Effector memory CD4-positive, alpha-beta T cell (primary cell): ENCODE measurements around the gene RNF43.

Experiments
- DNase-seq, 3 donors: peaks; one replicate each; pipeline ENCODE4 v3.0.0-alpha.2; 2020
- H3K27ac ChIP-seq: 2 replicates; pipeline ENCODE4 v1.7.0; 2013; ENCODE audit warnings: mild to moderate bottlenecking, low read length, moderate library complexity; ENCODE audit not compliant: insufficient read depth, poor library complexity, severe bottlenecking
- H3K27me3 ChIP-seq: replicated peaks from 2 replicates; pipeline ENCODE4 v1.7.0; 2013; ENCODE audit warnings: mild to moderate bottlenecking, low read length; ENCODE audit not compliant: insufficient read depth, control insufficient read depth, poor library complexity, severe bottlenecking
- H3K36me3 ChIP-seq: 2 replicates; pipeline ENCODE4 v1.7.0; 2013; ENCODE audit warnings: mild to moderate bottlenecking, low read length, moderate library complexity; ENCODE audit not compliant: control insufficient read depth, insufficient read depth
- H3K4me1 ChIP-seq: 2 replicates; pipeline ENCODE4 v1.7.0; 2013; ENCODE audit warnings: low read length, mild to moderate bottlenecking; ENCODE audit not compliant: control insufficient read depth, insufficient read depth, poor library complexity, severe bottlenecking
- H3K4me3 ChIP-seq: 2 replicates; pipeline ENCODE4 v1.7.0; 2013; ENCODE audit warnings: low read length, low read depth, mild to moderate bottlenecking; ENCODE audit not compliant: insufficient read depth, poor library complexity, severe bottlenecking
- H3K9me3 ChIP-seq: 2 replicates; pipeline ENCODE4 v1.7.0; 2013; ENCODE audit warnings: mild to moderate bottlenecking, low read length, moderate library complexity; ENCODE audit not compliant: control insufficient read depth

The RNF43 gene

GRCh38 chr17:58376472-58377000, 40.8 kb downstream of the RNF43 start:
- no peaks in the 10 kb centered on the region for H3K36me3 ChIP-seq
- H3K27me3 ChIP-seq = no peaks in the 10 kb centered on the region
- H3K27ac ChIP-seq = no peak overlapping the region
- peaks cover 11% of the 10 kb centered on the region for H3K4me1 ChIP-seq
- H3K9me3 ChIP-seq = no peaks in the 10 kb centered on the region
- DNase-seq = no peak
- H3K4me3 ChIP-seq = no peak overlapping the region

GRCh38 chr17:58375811-58376210, 41.5 kb downstream of the RNF43 start:
- DNase-seq = no peak
- H3K27me3 ChIP-seq = no peaks in the 10 kb centered on the region

GRCh38 chr17:58375256-58375655, 42.1 kb downstream of the RNF43 start:
- no peaks in the 10 kb centered on the region for H3K27me3 ChIP-seq
- H3K4me3 ChIP-seq = no peak overlapping the region
- H3K9me3 ChIP-seq = no peaks in the 10 kb centered on the region
- no peaks in the 10 kb centered on the region for H3K36me3 ChIP-seq
- no peak overlapping the region for H3K27ac ChIP-seq
- DNase-seq = no peak
- H3K4me1 ChIP-seq = peaks cover 11% of the 10 kb centered on the region

More at GRCh38 chr17:58375811-58376210, 41.5 kb downstream of the RNF43 start:
- Histone ChIP-seq H3K4me3 (no peak overlapping the region), H3K27ac (no peak overlapping the region), H3K9me3 (no peaks in the 10 kb centered on the region), H3K36me3 (no peaks in the 10 kb centered on the region), H3K4me1 (peaks cover 11% of the 10 kb centered on the region)

GRCh38 chr17:58373923-58374322, 43.4 kb downstream of the RNF43 start:
- Histone ChIP-seq H3K27ac (no peak overlapping the region), H3K4me3 (no peak overlapping the region), H3K9me3 (no peaks in the 10 kb centered on the region), H3K27me3 (no peaks in the 10 kb centered on the region), H3K36me3 (no peaks in the 10 kb centered on the region), H3K4me1 (peaks cover 5% of the 10 kb centered on the region)
- DNase-seq = no peak

GRCh38 chr17:58373003-58373402, 44.3 kb downstream of the RNF43 start:
- DNase-seq = no peak
- Histone ChIP-seq H3K36me3 (no peaks in the 10 kb centered on the region), H3K27ac (no peak overlapping the region), H3K27me3 (no peaks in the 10 kb centered on the region), H3K9me3 (no peaks in the 10 kb centered on the region), H3K4me1 (peaks cover 4% of the 10 kb centered on the region), H3K4me3 (no peak overlapping the region)

GRCh38 chr17:58371300-58371950, 45.9 kb downstream of the RNF43 start:
- Histone ChIP-seq H3K36me3 (no peaks in the 10 kb centered on the region), H3K4me1 (no peaks in the 10 kb centered on the region), H3K27ac (no peak overlapping the region), H3K9me3 (no peaks in the 10 kb centered on the region), H3K4me3 (no peak overlapping the region), H3K27me3 (no peaks in the 10 kb centered on the region)
- DNase-seq = no peak

- no peaks in the 10 kb centered on the region for H3K4me1 ChIP-seq
- no peaks in the 10 kb centered on the region for H3K36me3 ChIP-seq
- no peaks in the 10 kb centered on the region for H3K27me3 ChIP-seq
- no peak overlapping the region for H3K4me3 ChIP-seq
- H3K9me3 ChIP-seq = no peaks in the 10 kb centered on the region
- no peak overlapping the region for H3K27ac ChIP-seq
- DNase-seq = no peak
Observed at GRCh38 chr17:58370716-58371115, 46.6 kb downstream of the RNF43 start.

GRCh38 chr17:58370309-58370708, 47.0 kb downstream of the RNF43 start:
- H3K27me3 ChIP-seq = no peaks in the 10 kb centered on the region
- H3K9me3 ChIP-seq = no peaks in the 10 kb centered on the region
- H3K36me3 ChIP-seq = no peaks in the 10 kb centered on the region
- DNase-seq = no peak
- no peak overlapping the region for H3K27ac ChIP-seq
- H3K4me3 ChIP-seq = no peak overlapping the region
- H3K4me1 ChIP-seq = no peaks in the 10 kb centered on the region

GRCh38 chr17:58369214-58370031, 47.9 kb downstream of the RNF43 start:
- Histone ChIP-seq H3K4me1 (no peaks in the 10 kb centered on the region), H3K4me3 (no peak overlapping the region), H3K9me3 (no peaks in the 10 kb centered on the region), H3K27ac (no peak overlapping the region), H3K27me3 (no peaks in the 10 kb centered on the region), H3K36me3 (no peaks in the 10 kb centered on the region)
- DNase-seq = no peak

- Histone ChIP-seq H3K36me3 (no peaks in the 10 kb centered on the region), H3K4me3 (no peak overlapping the region), H3K27ac (no peak overlapping the region), H3K27me3 (no peaks in the 10 kb centered on the region), H3K4me1 (no peaks in the 10 kb centered on the region), H3K9me3 (no peaks in the 10 kb centered on the region)
- DNase-seq = no peak
Observed at GRCh38 chr17:58368860-58369213, 48.5 kb downstream of the RNF43 start.
